ENCODE data around the gene ELOVL3.
"Not testable (repeated sequence)": the region's sequence is repeated elsewhere in the genome, so short reads cannot be mapped to it uniquely, and the experiment has no call there.

ELOVL3 gene, protein sequence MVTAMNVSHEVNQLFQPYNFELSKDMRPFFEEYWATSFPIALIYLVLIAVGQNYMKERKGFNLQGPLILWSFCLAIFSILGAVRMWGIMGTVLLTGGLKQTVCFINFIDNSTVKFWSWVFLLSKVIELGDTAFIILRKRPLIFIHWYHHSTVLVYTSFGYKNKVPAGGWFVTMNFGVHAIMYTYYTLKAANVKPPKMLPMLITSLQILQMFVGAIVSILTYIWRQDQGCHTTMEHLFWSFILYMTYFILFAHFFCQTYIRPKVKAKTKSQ

DNA sequence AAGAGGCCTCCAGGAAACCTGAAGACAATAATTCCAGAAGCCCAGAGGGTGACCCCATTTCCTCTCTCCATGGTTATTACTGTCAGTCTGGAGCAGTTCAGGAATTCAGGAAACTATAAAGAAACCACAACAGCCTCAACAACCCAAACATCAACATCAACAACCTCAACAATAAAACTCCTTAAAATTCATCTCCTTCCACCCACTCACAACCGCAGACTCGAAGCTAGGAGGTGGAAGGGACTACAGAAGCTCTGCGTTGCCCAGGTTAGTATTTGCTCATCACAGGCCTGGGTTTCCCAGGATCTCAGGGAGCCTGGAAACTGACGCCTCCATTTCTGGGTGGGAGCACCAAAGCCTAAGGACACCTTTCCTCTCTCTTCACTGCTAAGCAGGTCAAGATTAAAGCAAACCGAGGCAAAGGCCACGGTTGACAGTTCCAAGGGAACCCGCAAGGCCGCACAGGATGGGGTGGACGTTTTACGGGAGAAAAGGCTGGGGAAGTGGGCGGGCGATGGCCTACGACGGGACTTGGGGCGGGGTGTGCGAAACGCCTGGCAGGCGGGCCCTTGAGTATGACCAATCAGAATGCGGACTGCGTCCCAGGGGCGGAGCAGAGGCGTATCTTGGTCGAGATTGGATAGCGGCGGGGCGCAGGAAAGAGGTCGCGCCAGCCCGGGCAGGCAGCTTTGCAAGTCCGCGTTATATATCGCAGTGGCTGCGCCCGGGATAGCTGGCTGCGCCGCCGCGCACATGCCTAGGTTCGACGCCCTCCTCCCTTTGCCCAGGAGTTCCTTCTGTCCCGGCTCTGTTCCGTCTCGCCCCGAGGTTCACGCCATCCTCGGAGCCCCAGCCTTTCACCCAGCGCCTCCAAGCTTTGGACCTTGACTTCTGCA is at the start of gene ELOVL3:
TSS of gene ELOVL3 (plus strand) at position 654 of the 896 bp plus-strand sequence. CDS start 250 bp downstream, outside the sequence.
- DNase-seq = peak; percentile 77 to 80

DNA sequence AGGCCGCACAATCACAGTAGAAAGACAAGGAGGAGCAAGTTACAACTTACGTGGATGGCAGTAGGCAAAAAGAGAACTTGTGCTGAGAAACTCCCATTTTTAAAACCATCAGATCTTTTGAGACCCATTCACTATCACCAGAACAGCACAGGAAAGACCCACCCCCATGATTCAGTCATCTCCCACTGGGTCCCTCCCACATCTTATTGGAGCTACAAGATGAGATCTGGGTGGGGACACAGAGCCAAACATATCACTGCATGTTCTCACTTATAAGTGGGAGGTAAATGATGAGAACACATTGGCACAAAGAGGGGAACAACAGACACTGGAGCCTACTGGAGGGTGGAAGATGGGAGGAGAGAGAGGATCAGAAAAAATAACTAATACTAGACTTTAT is 41.5 kb upstream of the ELOVL3 start:
- DNase-seq = no peak

DNA sequence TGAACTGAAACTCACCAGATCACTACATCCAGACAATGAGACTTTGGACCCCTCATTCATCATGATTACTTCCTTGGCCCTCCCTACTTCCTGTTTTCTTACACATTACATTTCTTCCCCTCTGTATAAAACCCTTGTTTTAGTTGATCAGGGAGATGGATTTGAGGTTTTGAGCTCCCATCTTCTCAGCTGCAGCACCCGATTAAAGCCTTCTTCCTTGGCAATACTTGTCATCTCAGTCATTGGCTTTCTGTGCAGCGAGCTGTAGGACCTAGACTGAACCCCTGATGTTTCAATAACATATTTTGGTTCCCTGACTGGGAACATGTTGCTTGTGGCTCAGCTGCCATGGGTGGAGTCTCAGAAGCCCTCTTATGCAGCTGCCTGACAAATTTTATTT is 40.8 kb upstream of the ELOVL3 start:
- no peak for DNase-seq

DNA sequence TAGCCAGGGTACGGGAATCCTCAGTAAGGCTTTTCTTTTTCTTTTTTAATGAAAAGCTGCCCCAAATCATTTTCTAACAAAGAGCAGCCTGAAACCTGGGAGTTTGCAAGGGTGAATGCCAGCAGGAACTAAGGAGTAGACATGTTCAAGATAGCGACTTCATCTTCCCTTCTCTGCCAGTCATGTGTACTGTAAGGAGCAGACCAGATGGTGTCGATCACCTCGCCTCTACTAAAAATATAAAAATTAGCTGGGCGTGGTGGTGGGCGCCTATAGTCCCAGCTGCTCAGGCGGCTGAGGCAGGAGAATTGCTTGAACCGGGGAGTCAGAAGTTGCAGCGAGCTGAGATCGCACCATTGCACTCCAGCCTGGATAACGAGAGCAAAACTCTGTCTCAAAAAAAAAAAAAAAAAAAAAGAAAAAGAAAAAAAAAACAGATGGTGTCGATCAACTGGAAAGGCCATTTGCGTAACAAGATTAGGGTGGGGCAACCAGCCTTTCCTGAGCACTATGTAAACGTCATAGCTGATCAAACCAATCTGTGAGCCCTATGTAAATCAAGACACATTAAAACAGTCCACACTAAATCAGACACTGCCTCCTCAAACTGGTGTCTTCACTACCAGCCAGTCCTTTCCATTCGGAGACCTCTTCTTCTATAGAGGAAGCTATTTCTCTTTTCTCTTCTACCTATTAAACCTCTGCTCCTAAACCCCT is 40.1 kb upstream of the ELOVL3 start:
- no peak for DNase-seq

DNA sequence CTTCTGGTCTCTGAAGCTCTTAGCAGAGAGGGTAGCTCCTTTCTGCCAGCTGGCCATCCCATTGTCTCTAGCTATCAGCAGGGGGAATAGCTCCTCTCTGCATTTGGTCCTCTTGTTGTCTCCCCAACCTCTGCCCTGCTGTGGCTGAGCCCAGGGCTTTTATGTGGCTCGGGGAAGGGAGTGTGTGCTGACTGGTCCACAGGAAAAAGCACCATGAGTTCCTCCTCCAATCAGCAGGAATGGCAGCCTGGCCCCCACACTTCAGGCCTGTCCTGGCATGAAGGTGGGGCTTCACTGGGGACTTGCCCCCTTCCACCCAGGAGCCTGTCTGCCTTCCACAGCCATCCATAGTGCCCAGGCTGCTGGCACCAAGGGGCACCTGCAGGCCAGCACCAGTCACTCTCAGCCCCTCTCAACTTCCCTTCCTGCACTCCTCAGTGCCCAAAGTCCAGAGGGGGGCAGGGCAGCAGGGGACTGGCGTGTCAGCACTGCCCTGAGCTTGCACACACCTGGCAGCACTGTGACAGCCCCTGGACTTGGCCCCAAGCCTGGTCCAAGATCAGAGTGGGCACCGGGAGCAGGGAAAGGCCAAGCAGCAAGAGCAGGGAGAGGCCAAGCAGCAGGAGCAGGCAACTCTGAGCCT is 37.7 kb upstream of the ELOVL3 start:
- DNase-seq = no peak

DNA sequence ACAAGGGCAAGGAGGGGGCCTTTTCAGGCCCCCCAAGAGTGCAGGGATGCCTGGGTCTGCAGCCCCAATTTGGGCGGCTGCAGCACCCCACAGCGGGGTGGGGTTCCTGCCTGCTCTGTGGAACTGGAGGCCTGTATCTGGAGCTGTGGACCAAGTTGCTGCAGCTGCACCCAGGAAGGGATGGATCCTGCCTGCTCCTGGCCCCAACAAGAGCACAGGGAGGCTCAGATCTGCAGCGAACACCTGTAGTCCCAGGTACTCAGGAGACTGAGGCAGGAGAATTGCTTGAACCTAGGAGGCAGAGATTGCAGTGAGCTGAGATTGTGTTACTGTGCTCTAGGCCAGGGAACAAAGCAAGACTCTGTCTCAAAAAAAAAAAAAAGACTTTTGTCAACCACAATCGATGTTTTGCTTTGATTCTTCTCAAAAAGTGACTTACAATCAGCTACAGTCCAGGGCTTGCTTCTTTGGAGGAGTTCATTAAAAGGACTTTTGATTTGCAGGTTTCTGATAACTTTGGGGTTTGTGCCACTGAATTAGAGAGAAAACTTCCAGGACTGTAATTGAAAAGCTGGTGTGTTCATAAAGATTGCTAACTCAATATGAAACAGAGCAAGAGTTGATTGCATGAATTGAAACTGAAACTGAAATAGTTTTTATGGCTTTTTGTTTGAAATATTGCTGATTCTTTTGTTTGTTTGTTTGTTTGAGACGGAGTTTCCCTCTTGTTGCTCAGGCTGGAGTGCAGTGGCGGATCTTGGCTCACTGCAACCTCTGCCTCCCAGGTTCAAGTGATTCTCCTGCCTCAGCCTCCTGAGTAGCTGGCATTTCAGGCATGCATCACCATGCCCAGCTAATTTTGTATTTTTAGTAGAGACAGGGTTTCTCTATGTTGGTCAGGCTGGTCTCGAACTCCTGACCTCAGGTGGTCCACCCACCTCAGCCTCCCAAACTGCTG is 36.9 kb upstream of the ELOVL3 start:
- not testable (repeated sequence) for DNase-seq

DNA sequence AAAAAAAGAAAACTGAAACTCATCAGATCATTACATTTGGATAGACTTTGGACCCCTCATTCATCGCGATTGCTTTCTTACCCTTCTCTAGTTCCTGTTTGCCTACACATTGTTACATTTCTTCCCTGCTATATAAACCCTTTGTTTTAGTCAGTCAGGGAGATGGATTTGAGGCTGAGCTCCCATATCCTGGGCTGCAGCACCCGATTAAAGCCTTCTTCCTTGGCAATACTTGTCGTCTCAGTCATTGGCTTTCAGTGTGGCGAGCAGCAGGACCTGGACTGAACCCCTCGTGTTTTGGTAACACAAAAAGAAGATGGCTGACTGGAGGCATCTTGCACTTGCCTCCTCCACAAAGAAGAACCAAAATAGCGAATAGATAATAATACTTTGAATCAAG is 34.1 kb upstream of the ELOVL3 start:
- DNase-seq = no peak

DNA sequence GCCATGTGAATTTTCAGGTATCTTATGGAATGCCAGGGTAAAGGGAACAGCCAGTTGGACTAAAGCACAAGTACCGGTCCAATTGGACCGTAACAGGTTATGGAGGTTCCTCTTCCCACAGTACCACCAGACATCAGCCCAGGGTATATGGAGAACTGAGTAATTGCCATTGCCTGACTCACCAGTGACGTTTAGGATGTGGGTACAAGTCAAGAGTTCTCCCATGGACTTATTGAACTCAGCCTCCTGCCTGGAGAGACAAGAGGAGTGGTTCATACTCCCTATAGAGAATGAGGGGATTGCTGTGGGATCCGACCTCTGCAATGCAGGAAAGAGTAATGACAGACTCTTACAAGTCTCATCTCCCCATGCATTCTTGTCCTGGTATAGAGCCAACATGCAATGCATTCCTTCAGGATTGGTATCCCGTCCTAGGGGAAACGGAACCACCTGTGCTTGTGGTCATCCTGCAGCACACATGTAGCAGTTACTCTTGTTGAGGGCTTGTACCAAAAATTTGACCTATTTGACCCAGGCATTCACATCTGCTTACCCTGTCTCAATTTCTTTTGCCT is 30.7 kb upstream of the ELOVL3 start:
- DNase-seq = no peak

DNA sequence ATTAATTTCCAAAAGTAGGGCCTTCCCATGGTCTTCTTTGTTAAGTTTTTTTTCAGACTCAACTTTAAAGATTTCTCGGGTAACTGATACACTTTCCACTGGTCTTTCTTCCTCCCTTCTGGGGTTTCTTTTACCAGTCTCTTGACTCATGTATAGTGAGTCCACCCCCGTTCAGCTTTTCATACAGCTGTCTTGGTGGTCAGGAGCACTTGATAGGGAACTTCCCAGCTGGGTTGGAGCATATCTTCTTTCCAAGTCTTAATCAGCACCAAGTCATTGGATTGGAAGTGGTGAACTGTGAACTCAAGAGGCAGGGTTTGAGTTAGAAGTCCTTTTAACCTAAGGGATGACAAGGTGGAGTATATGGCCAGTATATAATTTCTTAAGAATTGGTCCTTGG is 29.2 kb upstream of the ELOVL3 start:
- no peak for DNase-seq

DNA sequence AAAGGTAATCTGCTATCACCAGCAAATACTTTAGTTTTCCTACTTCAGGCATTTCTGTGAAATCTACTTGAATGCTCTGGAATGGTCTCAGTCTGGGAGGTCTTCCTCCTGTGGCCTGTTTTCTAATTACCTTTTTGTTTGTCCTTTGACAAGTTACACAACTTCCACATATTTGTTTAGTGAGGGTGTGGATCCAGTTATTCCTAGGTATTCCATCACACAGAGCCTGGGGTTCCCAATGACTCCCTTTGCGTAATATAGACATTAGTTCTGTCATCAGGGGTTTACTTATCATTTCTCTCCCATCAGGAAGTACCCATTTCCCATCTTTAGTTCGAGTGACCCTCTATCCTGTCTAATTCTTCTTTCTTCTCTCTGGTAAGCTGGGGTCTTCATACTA is 28.1 kb upstream of the ELOVL3 start:
- no peak for DNase-seq

DNA sequence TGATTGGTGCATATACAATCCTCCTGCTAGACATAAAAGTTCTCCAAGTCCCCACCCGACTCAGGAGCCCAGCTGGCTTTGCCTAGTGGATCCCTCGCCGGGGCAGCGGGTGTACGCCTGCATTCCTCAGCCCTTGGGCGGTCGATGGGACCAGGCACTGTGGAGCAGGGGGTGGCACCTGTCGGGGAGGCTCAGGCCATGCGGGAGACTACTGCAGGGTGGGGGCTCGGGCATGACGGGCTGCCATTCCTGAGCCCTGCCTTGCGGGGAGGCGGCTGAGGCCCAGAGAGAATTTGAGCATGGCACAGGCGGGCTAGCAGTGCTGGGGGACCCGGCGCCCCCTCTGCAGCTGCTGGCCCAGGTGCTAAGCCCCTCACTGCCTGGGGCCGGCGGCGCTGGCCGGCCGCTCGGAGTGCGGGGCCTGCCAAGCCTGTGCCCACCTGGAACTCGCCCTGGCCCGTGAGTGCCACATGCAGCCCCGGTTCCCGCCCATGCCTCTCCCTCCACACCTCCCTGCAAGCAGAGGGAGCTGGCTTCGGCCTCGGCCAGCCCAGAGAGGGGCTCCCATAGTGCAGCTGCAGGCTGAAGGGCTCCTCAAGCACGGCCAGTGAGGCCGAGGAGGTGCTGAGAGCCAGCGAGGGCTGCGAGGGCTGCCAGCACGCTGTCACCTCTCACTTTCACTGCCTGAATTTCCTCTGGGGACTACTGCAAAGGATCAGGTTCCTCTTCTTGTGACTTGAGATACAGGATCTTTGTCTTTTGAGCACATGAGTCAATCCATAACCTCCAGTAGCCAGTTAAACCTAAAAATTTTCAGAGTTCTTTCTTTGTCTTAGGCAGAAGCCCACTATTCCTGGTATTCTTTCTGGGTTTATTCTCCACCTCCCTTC is 25.1 kb upstream of the ELOVL3 start:
- DNase-seq = no peak

DNA sequence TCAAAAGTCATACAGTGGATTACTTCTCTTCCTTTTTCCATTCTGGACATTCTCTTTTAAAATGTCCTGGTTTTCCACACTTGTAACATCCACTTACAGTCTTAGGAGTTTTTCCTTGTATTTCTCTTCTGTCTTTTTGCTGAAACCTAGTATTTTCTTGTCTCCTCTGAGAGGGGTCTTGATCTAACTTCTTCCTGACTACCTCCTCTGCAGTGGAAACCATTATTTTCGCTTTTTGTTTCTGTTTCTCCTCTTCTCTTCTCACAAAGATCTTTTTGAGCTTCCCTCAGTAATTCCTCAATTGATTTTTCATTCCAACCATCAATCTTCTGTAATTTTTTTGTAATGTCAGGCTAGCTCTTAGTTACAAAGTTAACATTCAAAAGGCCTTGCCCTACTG is 23.7 kb upstream of the ELOVL3 start:
- no peak for DNase-seq

DNA sequence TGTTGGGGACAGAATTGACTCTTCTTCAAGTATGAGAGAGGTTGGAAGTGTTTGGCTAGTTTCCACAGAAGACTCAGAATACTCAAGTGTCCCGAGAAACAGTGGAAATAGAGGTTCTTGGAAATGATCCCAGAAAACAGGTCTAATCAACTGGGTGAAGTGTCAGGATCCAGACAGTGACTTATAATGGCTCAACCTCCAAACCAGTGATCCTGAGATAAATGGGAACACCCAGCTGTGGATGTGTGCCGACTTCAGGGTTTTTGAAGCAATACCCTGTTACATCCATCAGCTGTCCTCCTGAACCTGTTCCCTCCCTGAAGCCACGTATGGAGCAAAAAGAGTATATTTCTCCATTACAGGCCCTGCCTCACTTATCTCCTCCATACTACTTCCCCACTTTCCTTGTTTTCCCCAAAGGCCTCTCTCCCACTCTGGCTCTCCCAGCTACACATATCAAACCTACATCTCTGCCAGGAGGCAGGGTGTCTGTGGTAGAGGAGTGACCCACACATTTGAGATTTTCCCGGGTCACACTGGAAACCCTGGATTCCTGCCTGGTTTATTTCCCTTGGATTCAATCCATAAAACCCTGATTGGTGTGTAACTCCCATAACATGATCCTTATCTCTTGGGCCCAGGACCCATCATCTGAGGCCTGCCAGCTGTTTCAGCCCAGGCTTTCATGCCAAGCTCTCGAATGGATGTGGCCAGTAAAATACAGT is 17.6 kb upstream of the ELOVL3 start:
- no peak for DNase-seq

DNA sequence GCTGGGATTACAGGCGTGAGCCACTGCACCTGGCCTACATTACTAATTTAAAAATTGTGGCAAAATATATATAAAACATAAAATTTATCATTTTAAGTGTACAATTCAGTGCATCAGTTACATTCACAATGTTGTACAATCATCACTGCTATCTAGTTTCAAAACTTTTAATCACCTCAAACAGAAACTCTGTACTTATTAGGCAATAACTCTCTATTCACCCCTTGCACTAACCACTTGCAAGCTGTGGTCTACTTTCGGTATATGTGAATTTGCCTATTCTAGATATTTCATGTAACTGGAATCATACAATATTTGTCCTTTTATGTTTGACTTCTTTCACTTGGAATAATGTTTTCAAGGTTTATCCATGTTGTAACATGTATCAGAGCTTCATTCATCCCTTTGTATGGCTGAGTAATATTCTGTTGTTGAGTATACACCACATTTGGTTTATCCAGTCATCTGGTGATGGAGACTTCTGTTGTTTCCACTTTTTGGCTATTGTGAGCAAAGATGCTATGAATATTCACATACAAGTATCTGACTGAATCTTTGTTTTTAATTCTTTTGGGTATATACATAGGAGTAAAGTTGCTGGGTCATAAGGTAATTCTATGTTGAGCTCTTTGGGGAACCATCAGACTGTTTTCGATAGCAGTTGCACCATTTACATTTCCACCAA is 14.3 kb upstream of the ELOVL3 start:
- DNase-seq = no peak

DNA sequence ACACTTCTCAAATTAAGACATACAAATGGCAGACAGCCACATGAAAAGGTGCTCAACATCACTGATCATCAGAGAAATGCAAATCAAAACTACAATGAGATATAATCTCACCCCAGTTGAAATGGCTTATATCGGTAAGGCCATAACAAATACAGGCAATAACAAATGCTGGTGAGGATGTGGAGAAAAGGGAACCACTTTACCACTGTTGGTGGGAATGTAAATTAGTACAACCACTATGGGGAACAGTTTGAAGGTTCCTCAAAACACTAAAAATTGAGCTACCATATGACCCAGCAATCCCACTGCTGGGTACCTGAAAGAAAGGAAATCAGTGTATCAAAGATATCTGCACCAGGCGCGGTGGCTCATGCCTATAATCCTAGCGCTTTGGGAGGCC is 12.5 kb upstream of the ELOVL3 start:
- not testable (repeated sequence) for DNase-seq

DNA sequence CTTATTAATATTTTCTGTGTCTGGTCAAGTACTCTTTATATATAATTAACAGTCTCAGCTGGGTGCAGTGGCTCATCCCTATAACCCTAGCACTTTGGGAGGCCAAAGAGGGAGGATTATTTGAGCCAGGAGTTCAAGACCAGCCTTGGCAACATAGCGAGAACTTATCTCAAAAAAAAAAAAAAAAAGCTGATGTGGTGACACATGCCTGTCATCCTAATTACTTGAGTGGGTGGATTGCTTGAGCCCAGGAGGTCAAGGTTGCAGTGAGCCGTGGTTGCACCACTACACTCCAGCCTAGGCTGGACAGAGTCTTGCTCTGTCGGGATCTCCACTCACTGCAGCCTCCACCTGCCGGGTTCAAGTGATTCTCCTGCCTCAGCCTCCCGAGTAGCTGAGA is 6.7 kb upstream of the ELOVL3 start:
- DNase-seq = no peak

DNA sequence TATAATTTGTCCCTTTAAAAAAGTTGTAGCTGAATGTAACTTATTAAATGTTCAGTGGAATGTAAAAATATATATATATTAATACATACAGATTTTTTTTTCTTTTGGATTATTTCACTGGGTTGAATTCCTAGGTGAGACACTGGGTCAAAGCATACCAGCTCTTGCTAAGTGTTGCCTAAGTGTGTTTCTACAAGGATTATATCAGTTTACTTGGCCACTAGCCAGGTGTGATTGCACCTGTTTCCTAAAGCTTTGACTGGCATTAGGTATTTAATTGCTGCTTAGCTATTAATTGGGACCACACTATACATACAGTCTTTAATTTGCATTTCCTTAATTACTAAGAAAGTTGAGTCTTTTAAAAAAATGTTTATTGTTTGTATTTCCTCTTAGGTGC is 5.5 kb upstream of the ELOVL3 start:
- no peak for DNase-seq

DNA sequence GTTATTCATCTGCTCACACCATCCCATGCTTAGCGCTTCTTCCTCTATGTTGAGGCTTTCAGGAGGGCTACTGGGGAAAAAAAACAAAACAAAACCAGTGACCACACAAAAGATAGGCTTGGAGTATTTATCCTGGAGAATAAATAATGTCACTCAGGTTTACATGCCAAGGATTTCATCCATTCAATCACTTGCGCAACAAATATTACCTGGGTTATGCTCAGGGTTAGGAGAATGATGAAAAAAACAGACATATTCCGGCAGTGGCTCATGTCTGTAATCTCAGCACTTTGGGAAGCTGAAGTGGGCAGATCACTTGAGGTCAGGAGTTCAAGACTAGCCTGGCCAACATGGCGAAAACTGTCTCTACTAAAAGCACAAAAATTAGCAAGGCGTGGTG is 3.3 kb upstream of the ELOVL3 start:
- DNase-seq = no peak

DNA sequence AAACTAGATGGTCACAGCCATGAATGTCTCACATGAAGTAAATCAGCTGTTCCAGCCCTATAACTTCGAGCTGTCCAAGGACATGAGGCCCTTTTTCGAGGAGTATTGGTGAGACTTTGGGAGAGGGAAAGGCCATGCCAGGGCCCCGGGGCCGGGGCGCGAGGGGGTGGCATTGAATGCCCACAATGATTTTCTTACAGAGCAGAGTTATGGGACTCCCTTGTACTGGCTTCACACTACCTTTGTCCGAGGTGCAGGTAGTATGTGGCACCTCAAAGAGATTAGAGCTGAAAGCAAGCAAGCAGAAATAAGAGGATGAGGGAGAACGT is 407 bp downstream of the ELOVL3 start:
- DNase-seq = no peak
